Hypothalamus (tissue), 51 donors: ENCODE results near the gene FIBCD1.

Experiments used
- DNase-seq, 51 donors: peaks; one replicate each; lab custom pipeline; 2025; lab: John Stamatoyannopoulos, UW

FIBCD1 gene

GRCh38 chr9:130938184-130938651, 829 bp downstream of the FIBCD1 start:
- no peak for DNase-seq

GRCh38 chr9:130937146-130938076, 1.6 kb downstream of the FIBCD1 start:
- no peak for DNase-seq

- peak in 2 of 51 donors; percentile 15 to 20 for DNase-seq
Observed at GRCh38 chr9:130936285-130937117, 2.5 kb downstream of the FIBCD1 start.

GRCh38 chr9:130935648-130936271, 3.3 kb downstream of the FIBCD1 start:
- DNase-seq = no peak

GRCh38 chr9:130934702-130935647, 4.1 kb downstream of the FIBCD1 start:
- no peak for DNase-seq

- DNase-seq = no peak
Observed at GRCh38 chr9:130934246-130934645, 4.8 kb downstream of the FIBCD1 start.

GRCh38 chr9:130933114-130934046, 5.7 kb downstream of the FIBCD1 start:
- no peak for DNase-seq

- DNase-seq = no peak
Observed at GRCh38 chr9:130932255-130933079, 6.6 kb downstream of the FIBCD1 start.

GRCh38 chr9:130931508-130932254, 7.4 kb downstream of the FIBCD1 start:
- no peak for DNase-seq

- no peak for DNase-seq
Observed at GRCh38 chr9:130930804-130931349, 8.2 kb downstream of the FIBCD1 start.

GRCh38 chr9:130930132-130930803, 8.8 kb downstream of the FIBCD1 start:
- no peak for DNase-seq

- no peak for DNase-seq
Observed at GRCh38 chr9:130929571-130930038, 9.4 kb downstream of the FIBCD1 start.

- DNase-seq = peak in 4 of 51 donors; percentile 6 to 44 (median 23)
Observed at GRCh38 chr9:130927995-130928900, 10.8 kb downstream of the FIBCD1 start.

GRCh38 chr9:130927338-130927737, 11.7 kb downstream of the FIBCD1 start:
- DNase-seq = no peak
